Measurements from ENCODE around the gene PAPSS1. TPM values are rescaled to one million over a fixed set of nuclear protein-coding genes. Genes with fewer than 3 reads are reported as not detected.
"Not testable (repeated sequence)": the region's sequence is repeated elsewhere in the genome, so short reads cannot be mapped to it uniquely, and the experiment has no call there.

Gene PAPSS1
- total RNA-seq, 2 experiments from 2014 or later: 26.9 to 27.7 TPM

DNA sequence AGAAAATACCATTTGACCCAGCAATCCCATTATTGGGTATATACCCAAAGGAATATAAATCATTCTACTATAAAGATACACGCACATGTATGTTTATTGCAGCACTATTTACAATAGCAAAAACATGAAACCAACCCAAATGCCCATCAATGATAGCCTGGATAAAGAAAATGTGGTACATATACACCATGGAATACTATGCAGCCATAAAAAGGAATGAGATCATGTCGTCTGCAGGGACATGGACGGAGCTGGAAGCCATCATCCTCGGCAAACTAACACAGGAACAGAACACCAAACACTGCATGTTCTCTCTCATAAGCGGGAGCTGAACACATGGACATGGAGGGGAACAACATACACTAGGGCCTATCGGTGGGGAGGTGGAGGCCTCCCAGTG is 23.8 kb downstream of the PAPSS1 start:
- POLR2A ChIA-PET, CTCF ChIA-PET: not testable (repeated sequence)

DNA sequence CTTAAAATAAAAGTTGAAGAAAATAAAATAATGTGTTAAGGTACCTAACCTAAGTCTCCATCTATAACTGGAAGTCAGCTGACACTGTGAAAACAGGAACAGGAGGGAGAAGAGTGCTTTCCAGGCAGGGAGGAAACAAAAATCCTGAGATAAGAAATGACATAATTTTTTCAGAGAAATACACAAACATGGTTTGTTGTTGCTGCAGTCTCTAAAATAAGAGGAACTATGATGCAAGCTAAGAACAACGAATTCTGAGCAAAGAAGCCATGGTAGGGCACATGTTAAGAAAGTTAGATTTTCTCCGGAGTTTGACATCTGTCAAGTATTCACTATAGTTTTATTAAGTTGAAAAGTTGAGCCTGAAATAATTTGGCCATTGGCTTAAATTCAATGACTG is 26.9 kb downstream of the PAPSS1 start:
- POLR2A ChIA-PET: no interaction called here
- CTCF ChIA-PET: no interaction called here

DNA sequence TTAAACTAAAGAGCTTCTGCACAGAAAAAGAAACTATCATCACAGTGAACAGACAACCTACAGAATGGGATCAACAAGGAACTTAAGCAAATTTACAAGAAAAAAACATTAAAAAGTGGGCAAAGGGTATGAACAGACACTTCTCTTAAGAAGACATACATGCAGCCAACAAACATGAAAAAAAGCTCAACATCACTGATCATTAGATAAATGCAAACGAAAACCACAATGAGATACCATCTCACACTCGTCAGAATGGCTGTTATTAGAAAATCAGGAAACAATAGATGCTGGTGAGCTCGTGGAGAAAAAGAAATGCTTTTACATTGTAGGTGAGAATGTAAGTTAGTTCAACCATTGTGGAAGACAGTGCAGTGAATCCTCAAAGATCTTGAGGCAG is 27.8 kb downstream of the PAPSS1 start:
- ChIA-PET POLR2A (no interaction called here), CTCF (no interaction called here)

DNA sequence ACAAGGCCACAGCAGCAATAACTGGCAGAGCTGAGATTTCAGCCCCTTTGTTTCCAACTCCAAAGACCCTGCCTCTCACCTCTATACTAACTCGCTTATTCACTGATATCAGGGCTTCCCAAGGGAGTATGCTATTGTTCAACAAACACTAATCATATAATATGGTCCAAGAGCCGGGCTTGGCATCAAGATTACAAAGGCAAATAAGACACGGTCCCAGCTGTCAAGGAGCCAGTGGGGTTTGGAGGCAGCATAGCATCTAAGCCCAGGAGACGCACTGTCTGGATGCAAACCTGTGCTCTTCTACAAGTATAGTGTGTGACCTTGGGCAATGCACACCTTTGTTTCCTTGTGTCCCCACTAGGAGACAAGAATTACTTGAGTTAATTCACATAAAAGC is 28.7 kb downstream of the PAPSS1 start:
- CTCF ChIA-PET: no interaction called here

DNA sequence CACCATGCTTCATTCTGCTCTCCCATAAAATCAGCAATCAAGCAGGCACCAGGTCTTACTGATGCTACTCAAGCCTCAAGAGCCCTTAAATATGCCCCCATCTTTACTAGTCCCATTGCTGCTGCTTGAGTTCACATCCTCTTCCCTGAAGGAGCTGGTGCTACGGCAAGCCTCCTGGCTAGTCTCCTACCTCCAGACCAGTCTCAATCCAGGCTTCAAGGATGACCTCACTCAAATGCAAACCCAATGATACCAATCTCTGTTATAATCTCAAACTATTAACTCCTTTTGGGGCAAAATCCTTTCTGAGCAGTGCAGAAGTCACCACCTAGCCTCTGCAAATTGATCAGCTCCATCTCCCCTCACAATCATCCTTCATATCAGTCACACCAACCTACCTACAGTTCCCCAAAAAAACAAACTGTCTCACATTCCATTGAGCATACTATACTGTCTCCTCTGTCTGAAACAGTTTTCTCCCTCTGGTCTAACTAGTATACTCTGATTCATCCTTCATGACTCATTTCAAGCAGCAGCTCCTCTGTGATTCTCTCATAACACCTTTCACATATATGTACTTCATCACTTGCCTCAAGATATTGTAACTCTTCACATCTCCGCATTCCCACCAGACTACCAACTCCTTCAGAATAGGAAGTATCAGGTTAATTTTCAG is 30.0 kb downstream of the PAPSS1 start:
- ChIA-PET CTCF (no interaction called here), POLR2A (no interaction called here)

More for the DNA sequence above, 28.7 kb downstream of the PAPSS1 start:
- POLR2A ChIA-PET: no interaction called here

DNA sequence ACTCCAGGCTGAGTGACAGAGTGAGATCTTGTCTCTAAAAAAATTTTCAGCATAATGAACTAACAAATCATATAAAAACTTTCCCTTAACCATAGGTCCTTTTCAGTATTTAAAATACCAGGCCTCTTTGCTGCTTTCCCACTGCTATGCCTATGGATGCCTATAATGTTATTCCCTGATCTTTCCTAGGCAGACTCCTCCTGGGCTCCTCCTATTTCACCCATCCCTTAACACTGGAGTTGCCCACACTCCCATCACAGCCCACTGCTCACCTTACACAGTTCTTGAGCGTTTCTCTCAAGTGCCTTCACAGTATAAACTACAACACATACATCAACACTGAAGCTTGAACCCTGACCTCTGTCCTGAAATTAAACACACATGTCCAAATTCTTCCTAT is 31.6 kb downstream of the PAPSS1 start:
- CTCF ChIA-PET: no interaction called here
- POLR2A ChIA-PET: no interaction called here

DNA sequence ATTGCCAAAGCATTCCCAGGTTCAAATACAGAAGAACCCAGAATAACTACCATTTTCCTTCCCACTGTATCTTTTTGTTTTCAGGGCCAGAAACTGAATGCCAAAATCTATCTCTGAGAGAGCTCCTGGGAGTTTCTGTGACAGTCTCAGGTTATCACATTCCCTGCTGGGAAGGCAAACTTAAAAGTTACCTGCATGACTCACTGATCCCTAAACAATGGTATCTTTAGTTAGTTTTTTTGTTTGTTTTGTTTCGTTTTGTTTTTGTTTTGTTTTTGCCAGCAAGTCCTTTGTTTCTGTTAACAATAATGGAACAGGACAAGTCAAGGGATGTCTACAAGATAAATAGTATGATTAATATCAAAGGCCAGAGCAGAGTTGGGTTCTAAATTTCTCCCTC is 34.3 kb downstream of the PAPSS1 start:
- POLR2A ChIA-PET: no interaction called here

DNA sequence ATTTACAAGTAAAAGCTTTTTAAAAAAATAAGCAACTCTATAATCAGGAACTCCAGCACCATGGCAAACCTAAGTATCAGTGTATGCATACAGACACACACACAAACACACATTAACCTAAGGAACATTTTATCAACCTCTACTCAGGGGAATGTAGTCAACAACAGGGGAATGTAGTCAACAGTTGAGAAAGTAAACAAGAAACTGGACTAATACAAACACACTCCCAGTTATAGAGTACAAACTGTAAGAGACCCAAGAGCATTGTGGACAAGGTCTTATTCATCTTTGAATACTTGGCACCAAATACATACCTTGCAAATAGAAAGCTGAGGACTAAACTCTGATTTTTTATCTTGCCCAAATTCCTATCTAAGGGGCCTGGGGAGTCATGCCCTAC is 36.2 kb downstream of the PAPSS1 start:
- ChIA-PET CTCF (no interaction called here), POLR2A (no interaction called here)

More for the DNA sequence above, 34.3 kb downstream of the PAPSS1 start:
- CTCF ChIA-PET: interaction anchor here (0.6 kb wide), 1 partner anchor 931 kb away, joined by 3 read pairs; no protein-coding TSS in a partner anchor

DNA sequence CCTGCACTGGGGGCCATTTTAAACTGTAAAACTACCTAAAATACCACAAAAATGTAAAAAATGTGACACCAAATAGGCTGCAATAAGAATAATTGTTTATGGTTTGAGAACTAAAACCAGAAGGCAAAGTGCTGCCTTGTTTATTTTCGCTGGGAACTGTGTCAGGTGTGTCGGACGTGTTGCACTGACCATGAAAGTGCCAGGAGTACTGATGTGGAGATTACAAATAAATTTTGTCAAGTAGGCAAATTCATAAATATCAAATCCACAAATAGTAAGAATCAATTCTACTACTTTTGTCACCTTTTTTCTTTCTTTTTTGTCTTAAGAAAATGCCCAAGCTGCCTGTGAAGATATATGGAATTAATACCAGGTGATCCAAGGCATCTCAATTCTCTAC is 37.7 kb downstream of the PAPSS1 start:
- ChIA-PET CTCF (no interaction called here), POLR2A (no interaction called here)

DNA sequence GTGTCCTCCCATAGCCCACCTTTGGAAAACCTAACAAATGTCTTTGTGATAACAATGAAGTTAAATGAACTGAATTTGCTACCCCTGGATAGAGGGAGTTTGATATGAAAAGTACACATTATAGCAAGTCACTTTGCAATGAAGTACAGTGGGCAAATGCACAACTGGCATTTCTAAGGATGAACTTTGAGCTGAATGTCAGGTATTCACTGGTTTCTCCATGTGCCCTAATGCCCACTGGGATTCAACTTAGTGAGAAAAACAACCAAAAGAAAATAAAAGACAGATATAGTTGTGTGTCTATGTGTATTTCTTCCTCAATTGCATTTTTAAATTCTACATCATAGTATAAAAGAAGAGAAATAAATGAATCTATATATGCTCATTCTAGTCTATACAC is 51.0 kb downstream of the PAPSS1 start:
- POLR2A ChIA-PET: no interaction called here
- CTCF ChIA-PET: no interaction called here

DNA sequence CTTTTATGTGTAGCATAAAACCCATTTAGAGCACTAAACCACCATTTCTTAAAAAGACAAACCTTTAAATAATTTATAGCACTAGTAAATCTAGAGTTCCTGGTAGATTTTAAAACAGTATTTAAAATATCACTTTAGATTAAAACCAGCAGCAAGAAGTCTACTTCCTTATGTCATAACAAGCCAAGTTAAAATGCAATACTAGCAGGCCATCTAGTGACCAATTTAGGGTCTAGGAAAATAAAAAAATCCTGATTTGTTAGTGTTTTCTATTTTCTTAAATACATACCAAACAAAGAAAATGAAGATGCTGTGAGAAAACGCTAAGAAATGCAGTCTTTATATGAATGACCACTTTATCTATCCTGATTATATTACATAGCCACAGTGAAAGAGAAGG is 53.9 kb downstream of the PAPSS1 start:
- POLR2A ChIA-PET: interaction anchor here (0.6 kb wide), 1 partner anchor 1338 kb away, joined by 4 read pairs; no protein-coding TSS in a partner anchor
- CTCF ChIA-PET: no interaction called here

DNA sequence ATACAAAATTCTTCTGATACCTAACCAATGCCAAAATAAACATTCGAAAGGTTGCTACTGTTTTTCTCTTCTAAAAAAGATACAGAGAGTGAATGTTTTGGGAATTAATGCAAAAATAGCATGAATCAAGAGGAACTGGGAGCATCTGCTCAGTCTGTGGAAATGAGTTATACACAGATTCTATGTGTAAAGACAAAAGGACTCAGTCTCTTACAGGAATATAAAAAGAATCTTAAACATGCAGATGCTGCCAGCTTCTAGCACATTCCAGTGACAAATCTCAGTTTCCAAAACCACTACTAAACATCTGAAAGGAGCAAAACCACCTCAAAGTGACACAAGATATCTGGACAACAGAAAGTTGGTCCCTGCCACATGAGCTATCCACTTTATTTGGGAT is 55.0 kb downstream of the PAPSS1 start:
- CTCF ChIA-PET: no interaction called here
- POLR2A ChIA-PET: no interaction called here

DNA sequence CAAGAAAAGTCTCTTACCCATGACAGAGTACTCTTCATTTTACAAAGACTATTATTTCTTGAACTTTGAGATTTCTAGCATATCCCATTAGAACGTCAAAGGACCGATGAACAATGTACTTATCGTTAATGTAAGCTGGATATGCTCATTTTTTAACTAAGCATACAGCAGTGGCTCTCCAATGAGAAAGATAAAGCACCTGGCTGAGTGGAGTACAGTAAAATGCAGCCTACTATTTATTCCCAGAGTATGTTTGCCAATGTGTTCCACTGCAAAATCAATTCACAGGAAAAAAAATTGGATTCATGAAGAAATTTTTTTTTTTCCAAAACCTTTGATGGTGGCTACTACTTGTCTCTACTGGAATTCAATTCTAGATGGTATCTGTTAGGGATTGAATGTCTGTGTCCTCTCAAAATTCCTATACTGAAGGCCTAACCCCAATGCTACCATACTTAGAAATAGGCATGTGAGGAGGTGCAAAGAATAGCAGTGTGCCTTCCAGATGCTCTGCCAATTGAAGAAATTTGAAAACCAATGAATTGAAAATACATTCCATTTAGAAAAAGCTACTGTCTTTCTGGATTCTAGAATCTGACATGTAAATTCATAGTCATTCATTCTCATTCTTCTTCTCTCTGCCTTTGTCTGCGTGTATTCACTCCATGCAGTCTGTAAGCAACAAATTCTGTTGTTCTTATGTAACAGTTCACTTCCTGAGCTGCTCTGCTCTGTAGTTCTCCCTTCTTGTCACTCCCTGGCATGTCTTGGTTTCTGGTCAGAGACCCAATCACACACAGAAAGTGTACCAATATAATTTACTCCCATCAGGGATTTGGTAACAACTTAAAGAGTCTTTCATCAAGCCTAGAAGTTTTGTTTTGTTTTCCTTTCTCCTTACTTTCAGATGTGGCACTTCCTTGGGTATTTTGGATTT is 61.4 kb downstream of the PAPSS1 start:
- CTCF ChIA-PET: no interaction called here
- POLR2A ChIA-PET: no interaction called here

DNA sequence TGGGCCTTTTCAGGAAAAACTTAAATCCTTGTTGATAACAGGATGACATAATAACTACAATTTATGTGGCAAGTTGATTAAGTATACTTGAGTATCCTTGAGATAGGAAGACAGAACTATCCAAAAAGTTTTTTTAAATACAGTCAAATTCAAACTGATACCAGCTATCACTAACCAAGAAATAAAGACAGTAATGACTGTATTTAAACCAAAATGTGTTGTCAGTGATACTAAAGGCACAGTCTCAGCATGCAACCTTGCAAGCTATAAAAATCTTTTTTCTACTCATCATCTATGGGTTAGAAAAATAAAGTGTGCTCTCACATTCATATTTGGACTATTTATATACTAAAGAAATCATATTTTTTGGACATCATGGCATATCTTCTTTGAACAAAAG is 64.7 kb downstream of the PAPSS1 start:
- ChIA-PET CTCF (no interaction called here), POLR2A (no interaction called here)

DNA sequence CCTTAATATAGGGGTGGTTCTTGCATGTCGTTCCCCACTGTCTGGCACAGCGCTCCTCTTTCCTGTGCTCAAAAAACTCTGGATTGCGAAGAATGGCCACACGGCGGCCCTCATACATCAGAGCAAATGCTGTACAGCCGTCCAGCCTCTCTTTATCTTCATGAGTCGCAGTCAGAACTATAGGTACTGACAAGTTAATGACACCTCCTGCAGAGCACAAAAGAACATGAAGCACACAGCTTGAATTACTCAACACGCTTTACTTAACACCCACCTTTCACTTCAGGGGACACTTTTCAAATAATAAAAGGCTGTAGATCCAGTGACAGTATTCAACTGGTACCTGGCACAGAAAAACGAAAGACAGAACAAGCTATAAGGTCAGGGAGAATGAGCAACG is 65.3 kb downstream of the PAPSS1 start:
- POLR2A ChIA-PET: no interaction called here
- CTCF ChIA-PET: no interaction called here

DNA sequence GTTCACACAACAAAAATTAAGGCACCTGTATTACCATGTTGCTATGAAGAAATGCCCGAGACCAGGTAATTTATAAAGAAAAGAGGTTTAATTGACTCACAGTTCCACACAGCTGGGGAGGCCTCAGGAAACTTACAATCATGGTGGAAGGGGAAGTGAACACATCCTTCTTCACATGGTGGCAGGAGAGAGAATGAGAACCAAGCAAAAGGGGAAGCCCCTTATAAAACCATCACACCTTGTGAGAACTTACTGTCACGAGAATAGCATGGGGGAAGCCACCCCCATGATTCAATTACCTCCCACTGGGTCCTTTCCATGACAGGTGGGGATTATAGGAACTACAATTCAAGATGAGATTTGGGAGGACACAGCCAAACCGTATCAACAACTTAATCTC is 68.6 kb downstream of the PAPSS1 start:
- POLR2A ChIA-PET, CTCF ChIA-PET: not testable (repeated sequence)

DNA sequence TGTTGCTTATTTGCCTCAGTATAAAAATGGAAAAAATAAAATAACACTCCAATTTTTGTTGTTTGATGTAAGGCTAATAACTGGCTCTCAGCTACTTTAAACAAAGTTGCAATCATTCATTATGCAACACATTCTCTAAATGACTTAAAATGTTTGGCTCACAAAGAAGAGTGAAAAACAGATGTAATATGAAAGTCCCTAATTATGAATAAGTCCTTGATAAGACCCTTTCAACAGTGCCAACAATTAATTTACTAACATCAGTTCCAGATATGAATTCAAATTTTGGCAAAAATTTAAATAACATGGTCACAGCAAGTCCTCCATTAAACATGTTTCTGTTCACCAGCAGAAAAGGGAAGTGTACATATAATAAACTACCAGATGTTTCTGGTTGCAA is 69.8 kb downstream of the PAPSS1 start:
- ChIA-PET CTCF (no interaction called here), POLR2A (no interaction called here)

DNA sequence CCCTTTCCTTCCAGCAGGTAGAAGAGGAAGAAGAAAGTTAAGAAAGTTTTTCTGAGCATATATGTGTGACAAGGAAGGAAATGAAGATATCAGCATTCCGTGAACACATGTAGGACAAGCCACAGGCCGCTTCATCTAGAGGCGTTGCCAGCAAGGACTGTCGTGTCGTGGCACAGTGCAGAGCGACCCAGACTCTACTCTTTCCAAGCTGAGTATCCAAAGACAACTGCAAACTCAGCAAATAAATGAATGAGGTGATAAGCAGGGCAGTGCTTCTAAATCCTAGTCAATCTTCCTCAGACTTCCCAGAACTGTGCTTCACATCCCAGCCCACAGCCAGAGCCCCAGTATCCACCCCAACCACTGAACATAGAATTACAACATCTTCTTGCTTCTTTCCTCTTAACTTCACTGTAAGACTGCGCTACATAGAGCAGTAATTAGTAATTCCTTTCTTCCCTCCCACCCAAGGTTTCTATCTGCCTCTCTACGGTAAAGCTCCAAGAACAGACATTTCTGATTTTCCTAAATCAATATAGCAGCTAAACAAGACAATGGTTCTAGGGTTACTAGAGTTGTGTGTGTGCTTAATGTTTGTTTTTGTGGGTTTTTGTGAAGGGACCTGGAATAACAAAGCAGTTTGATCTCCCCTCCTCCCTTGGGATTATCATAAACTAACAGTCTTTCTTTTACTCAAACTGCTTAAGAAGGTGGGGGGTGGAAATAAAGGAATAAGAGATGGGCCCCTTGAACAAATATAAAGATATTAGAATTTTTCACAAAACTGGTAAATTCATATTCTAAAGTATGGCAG is 71.6 kb downstream of the PAPSS1 start:
- ChIA-PET POLR2A (interaction anchor here (0.6 kb wide), 1 partner anchor 27 kb away, joined by 7 read pairs; no protein-coding TSS in a partner anchor), CTCF (interaction anchor here (0.6 kb wide), 1 partner anchor 204 kb away, joined by 3 read pairs; no protein-coding TSS in a partner anchor)

DNA sequence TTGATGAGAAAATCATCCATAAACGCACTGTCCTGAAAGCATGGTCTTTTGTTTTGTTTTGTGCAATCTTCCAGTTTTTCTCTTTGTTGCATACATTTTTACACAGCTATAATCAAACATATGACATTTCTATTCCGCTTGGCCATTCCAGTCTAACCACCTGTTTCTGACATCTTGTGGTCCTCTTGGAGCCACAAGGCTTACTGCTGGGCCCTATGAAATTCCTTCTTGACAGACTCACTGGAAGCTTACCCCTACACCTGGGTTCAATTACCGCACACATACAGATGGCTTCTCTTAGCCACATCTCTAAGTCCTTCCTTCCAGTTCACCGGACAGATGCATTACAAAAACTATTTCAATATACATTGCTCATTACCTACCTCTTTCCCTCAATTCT is 72.4 kb downstream of the PAPSS1 start:
- ChIA-PET POLR2A (no interaction called here), CTCF (no interaction called here)

DNA sequence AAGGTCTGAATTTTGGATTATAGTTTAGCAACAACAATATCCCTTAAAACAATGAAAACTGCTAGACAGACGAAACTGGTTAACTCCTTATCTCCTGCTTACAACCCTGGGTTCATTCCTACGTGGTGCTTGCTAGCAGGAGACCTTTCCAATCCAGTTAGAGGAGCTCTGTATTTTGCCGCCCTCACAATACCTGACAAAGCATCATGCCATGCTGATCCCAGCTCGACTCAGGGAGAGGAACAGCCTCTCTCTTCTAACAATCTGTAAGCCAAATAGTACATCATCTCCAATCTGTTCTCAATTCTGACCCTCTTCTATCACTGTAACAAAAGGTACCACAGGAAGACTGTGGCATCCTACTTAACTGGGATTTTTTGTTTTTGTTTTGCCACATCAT is 74.4 kb downstream of the PAPSS1 start:
- CTCF ChIA-PET: interaction anchor here (0.7 kb wide), 1 partner anchor 53 kb away, joined by 3 read pairs; no protein-coding TSS in a partner anchor
- POLR2A ChIA-PET: no interaction called here

DNA sequence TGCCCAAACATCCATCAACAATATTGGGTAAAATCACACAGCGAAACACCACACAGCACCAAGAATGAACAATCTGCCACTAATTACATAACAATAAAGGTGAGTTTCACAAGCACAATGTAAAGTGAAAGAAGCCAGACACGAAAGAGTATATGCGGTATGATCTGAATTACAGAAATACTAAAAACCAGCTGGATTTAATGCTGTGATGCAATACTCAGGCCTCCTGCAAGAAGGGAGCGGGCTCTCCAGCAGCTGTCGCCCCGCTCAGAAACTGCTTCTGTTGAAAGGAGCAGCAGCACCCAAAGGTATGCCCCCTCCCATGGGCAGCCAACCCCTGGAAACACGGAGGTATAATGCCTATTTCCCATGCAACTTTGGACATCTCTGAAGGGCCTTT is 77.0 kb downstream of the PAPSS1 start:
- CTCF ChIA-PET: no interaction called here
- POLR2A ChIA-PET: no interaction called here

All from activated CD8-positive, alpha-beta memory T cell treated with anti-CD3 and anti-CD28 coated beads for 36 hours (primary cell).